Stimulated activated CD4-positive, alpha-beta T cell treated with anti-CD3 and anti-CD28 coated beads, Interleukin-4, amount 100 ng/mL, for 1 hour (primary cell): ENCODE measurements around the gene LPA.
"Not testable (repeated sequence)": the region's sequence is repeated elsewhere in the genome, so short reads cannot be mapped to it uniquely, and the experiment has no call there.

Experiments used
- DNase-seq: peaks from one replicate; pipeline ENCODE4 v3.0.0-alpha.2; 2020

Gene LPA

DNA sequence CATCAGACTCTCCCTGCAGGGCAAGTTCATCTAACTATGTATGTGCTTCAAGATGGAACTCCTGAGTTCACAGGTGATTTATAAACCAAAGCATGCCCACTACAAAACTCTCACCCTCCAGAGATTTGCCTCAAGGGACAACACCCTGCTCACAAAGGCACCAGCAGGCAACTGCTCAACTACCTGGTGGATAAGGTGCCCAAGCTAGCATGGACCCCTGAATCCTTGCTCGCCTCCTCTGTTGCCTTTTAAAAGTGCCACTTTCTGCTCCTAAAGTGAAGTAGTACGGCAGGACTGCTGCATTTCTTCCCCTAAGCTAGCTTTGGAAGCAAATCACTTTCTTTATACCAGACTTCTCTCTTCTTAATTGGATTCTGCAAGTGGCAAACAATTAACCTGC lies 1.2 kb downstream of the LPA start:
- no peak for DNase-seq

DNA sequence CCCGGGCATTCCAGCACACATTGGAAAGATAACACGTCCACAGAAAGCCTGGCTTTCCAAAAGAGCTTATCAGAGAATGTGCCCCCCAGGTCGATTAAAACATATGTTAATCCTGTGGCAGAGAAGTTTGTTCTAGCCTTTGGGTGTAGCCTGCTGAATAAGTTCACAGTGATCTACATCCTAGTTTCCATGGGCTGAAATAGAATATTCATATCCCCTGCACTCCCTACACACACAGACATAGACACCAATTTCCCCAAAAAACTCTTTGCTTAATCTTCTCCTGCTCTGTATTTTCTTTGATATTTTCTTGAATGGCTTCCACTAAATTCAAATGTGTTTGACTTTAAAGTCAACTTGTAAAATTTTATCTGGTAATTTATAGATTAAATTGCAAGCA lies 1.6 kb downstream of the LPA start:
- DNase-seq: no peak

DNA sequence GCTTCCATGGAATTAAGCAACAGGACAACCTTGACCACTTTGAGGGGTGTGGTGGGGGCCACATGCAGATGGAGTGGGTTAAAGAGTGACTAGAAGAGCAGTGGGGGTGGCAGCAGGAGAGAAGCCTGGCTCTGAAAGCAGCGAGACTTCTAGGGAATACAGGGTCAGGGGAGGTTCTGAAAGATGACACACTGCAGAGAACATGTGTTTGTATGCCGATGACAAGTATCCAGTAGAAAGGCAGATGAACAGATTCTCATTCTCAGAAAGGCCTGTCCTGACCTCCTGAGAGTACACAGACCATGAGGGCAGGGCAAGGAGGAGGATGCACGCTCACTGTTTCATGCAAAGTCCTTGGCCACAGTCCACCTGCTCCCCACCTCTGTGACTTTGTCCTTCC lies 2.9 kb downstream of the LPA start:
- DNase-seq: no peak

DNA sequence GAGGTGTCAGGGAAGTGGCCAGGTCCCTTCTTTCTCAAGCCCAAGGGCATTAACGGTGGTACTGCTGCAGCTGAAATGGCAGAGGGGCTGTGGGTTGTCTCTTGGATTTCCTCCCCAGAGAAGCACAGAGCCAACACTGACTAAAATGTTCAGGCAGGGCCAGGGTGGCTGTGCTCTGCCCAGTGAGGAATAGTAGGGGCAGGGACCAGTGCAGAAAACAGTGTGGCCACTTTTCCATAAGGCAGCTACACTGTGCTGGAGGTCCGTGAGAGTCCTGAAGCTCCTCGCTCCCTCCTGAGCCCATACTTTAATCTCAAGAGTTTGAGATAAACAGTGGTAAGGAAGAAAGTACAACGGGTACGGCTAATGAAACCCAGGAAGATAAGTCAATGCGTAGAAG lies 4.5 kb downstream of the LPA start:
- no peak for DNase-seq

DNA sequence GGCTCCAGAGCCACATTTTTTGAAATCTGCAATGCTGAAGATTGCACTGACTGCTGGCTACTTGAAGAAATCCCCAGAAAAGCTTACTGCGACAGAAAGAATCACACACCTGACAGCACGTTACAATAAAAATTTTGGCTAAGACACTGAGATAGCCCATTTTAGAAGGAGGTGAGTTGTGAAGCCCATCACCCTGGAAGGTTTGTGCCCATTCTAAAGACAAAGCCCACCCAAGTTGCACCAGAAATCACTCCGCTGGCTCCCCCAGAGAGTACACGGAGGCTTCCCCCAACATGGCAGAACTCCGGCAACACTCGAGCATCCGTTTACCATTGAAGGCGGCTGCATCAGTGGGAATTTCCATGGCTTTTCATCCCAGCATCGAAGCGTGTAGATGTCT lies 29.4 kb downstream of the LPA start:
- DNase-seq: no peak

DNA sequence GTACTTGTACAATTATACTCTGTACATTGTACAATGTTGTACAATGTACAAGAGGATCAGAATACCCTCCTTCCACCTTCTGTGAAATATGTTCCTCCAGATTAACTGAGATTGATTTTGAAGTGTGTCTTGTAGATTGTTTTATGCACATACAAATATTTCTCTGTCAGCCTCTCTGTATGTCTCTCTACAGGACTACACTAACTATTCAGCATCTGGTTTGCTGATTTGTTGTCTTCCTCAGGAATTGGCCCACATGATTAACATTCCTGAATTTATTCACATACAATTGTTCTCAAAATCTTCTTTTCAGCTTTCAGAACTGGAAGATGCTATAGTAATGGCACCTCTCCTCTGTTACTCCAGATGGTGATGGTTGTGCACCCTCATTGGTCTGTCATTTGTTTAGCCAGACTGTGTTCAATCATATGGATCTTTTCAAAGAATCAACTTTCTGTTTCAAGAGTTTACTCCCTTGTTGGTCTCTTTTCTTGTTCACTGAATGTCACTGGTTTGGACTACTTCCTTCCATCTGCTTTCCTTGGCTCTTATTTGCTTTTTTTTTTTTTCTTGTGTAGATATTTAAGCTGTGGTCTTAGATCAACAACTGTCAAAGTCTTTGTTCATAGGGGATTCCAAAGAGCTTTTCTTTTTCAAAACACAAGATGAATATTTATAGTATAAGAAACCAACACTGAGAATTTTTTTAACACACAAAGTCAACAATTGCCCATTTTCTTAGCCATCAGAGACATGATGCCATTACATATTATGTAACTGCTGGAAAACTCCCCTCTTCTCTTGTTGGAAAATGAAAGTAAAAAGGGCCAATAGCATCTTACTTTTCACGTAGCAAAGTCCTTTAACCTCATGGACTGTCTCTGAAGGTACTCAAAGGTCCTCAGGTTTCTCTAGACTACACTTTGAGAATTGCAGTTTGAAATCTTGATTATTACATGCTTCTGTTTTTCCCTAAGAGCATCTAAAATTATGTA lies 67.9 kb downstream of the LPA start:
- no peak for DNase-seq

DNA sequence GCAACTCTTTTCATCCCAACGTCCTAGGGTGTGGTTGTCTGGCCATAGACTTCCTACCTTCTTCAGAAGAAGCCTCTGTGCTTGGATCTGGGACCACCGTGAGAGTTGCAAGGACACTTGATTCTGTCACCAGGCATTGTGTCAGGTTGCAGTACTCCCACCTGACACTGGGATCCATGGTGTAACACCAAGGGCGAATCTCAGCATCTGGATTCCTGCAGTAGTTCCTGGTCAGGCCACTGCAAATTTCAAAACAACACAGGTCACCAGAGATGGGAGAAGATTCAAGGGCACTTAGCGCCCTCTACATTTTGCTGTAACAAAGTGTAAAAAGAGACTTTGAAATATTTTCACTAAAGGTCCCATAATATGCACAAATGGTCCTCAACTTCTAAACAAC lies 68.8 kb downstream of the LPA start:
- DNase-seq: not testable (repeated sequence)

DNA sequence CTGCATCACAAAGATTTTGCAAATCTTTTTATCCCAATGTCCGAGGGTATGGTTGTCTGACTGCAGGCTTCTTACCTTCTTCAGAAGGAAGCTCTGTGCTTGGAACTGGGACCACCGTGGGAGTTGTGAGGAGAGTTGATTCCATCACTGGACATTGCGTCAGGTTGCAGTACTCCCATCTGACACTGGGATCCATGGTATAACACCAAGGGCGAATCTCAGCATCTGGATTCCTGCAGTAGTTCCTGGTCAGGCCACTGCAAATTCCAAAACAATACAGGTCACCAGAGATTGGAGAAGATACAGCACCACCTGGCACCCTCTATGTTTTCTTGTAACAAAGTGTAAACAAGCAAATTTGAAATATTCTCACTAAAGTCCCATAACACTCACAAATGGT lies 77.7 kb downstream of the LPA start:
- DNase-seq: no peak

DNA sequence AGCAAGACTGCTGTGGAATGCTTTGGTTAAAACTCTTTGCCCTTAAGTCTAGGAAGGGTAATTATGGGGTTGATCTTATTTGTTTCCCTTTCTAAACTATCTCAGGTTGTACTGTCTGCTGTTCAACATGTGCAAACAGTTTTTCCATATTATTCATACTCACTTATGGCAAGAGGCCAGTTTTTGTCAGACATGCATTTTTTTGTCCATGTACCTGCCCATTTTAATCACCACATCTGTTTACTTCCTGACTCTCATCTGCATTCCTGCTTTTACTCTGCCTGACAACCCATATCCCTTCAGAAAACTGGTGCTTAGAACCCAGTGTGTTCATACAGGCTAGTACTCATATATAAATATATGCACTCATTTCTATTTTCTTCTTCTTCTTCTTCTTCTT lies 80.3 kb downstream of the LPA start:
- DNase-seq: no peak

DNA sequence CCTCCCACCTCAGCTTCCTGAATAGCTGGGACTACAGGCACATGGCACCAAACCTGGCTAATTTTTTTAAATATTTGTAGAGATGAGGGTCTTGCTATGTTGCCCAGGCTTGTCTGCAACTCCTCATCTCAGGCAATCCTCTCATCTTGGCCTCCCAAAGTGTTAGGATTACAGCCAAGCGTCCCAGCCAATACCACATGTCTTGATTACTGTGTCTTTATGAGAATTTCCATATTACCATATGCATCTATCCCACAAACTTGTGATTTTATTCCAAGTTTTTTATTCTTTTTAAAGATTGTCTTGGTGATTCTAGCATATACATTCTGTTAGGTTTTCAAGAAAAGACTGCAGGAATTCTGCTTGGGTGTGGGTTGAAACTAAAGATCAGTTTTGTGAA lies 82.7 kb downstream of the LPA start:
- DNase-seq: no peak

DNA sequence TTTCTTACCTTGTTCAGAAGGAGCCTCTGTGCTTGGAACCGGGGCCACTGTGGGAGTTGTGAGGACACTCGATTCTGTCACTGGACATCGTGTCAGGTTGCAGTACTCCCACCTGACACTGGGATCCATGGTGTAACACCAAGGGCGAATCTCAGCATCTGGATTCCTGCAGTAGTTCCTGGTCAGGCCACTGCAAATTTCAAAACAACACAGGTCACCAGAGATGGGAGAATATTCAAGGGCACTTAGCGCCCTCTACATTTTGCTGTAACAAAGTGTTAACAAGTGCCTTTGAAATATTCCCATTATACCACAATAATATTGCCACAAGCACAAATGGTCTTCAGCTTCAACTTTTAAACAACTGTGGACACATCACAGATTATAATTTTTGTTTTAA lies 85.6 kb downstream of the LPA start:
- not testable (repeated sequence) for DNase-seq

DNA sequence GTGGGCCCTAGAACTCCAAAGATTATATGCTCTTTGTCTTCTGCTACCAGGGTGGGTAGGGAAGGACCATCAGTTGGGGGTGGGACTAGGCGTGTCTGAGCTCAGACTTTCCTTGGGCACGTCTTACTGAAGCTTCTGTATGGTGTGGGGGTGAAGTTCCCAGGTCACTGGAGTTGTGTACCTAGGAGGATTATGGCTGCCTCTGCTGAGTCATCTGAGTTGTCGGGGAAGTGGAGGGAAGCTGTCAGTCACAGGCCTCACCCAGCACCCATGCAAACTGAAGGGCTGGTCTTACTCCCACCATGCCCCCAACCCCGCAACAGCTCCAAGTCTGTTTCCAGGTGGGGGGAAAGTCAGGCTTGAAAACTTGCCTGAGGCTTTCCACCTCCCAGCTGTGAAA lies 90.1 kb downstream of the LPA start:
- DNase-seq: no peak

DNA sequence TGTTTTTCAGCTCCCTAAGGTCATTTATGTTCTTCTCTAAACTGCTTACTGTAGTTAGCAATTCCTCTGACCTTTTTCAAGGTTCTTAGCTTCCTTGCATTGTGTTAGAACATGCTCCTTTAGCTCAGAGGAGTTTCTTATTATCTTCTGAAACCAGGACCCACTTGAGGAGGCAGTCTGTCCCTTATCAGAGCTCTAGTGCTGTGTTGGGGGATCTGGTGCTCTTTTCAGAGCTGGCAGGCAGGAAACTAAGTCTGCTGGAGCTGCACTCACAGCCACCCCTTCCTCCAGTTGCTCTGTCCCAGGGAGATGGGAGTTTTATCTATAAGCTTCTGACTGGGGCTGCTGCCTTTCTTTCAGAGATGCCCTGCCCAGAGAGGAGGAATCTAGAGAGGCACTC lies 92.9 kb downstream of the LPA start:
- not testable (repeated sequence) for DNase-seq

DNA sequence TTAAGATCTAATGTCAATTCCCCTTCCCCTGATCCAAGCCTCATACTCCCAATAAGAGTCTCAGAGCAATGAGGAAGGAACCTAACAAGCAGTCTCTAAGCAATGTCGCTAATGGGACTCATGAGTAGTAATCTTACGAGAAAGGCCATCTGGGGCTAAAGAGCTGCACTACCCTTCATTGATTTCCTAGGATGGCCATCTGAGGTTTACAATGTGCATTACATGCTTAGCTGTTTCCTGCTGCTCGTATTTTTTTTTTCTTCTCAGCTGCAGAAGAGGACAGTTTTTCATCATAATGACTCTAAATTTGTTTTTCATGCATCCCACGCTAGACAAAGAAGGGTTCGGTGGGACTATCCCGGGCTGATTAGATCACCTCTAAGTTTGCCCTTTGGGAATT lies 119.3 kb downstream of the LPA start:
- no peak for DNase-seq

DNA sequence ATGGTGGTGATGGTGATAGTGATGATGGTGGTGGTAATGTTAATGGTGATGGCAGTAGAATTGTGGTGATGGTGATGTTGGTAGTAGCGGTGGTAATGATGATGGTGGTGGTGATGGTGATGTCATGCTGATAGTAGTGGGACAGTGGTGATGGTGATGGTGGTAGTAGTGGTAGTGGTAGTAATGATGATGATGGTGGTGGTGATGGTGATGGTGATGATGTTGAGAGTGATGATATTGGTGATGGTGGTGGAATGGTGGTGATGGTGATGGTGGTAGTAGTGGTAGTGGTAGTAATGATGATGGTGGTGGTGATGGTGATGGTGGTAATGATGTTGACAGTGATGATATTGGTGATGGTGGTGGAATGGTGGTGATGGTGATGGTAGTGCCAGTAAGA lies 128.8 kb downstream of the LPA start:
- no peak for DNase-seq

DNA sequence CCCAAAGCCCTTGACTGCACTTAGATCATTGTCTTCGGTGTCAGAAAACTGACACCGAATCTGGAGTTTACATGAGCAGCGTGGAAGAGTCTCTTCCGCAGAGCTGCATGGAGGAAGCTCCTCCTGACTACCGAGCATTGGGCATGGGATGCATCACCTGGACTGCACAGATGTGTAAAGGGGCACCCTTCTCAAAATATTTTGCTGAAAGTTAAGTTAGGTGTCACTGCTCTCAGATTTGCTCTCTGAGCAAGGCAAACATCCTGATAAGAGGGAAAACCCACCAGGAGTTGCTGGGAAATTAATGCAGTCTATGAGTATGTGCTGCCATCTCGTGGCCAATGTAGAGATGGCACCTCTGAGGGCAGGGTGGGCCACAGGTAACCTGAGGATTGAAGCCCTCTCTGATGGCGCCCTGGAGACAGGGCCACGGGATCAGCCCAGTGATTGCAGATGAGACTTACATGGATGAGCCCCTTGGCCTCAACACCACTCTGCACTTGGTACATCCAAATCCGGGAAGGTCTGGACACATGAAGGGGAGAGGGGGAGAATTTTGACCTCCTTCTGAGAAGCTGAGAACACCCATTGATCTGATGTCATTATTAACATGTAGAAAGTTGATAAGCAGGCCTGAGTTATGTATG lies 129.9 kb downstream of the LPA start:
- DNase-seq: peak; percentile 60

DNA sequence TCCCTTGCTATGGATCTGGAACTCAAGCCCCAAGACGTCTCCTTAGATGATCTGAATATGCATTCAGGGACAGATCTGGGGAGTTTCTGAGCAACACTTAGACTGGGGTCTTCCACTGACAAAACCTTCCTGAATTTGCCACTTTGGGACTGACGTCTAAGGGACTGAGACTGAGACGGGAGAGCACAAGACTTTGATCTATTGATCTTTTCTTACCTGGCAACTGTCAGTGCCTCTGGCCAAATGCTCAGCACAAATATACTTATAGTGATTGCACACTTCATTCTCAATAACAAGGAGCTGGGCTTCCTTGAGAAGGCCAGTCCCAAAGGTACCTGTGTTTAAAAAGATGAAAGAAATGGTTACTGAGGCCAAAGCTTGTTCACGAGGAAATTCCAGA lies 131.8 kb downstream of the LPA start:
- no peak for DNase-seq

DNA sequence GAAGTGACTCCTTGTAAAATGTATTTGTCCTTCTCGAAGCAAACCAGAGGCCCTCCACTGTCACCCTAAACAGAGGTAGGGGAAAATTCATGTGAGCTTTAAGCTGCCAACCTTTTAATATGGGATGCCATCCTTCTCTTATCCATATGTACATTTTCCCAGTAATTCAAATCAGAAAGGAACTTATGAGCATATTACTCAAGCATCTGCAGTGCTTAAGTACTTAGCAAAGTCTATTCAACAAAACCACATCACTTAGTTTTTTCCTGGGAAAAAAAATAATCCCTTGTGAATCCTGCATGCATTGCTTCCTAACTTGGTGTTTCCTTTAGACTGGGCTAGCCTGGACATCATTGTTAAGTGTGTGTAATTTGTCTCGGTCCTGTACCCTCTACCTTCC lies 132.2 kb downstream of the LPA start:
- DNase-seq: no peak

DNA sequence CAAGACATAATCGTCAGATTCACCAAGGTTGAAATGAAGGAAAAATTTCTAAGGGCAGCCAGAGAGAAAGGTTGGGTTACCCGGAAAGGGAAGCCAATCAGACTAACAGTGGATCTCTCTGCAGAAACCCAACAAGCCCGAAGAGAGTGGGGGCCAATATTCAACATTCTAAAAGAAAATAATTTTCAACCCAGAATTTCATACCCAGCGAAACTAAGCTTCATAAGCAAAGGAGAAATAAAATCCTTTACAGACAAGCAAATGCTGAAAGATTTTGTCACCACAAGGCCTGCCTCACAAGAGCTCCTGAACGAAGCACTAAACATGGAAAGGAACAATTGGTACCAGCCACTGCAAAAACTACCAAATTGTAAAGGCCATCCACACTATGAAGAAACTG lies 134.6 kb downstream of the LPA start:
- not testable (repeated sequence) for DNase-seq

DNA sequence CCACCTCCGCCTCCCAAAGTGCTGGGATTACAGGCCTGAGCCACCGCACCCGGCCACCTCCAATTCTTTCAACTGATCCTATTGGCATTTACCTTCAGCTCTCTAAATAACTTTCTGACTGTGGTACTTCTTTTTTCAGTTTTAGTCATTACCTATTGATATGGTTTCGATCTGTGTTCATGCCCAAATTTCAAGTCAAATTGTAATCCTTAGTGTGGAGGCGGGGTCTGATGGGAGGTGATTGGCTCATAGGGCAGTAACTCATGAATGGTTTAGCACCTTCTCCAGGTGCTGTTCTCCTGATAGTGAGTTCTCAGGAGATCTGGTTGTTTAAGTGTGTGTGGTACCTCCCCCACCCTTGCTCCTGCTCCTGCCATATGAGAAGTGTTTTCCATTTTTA lies 140.9 kb downstream of the LPA start:
- DNase-seq: peak; percentile 10

DNA sequence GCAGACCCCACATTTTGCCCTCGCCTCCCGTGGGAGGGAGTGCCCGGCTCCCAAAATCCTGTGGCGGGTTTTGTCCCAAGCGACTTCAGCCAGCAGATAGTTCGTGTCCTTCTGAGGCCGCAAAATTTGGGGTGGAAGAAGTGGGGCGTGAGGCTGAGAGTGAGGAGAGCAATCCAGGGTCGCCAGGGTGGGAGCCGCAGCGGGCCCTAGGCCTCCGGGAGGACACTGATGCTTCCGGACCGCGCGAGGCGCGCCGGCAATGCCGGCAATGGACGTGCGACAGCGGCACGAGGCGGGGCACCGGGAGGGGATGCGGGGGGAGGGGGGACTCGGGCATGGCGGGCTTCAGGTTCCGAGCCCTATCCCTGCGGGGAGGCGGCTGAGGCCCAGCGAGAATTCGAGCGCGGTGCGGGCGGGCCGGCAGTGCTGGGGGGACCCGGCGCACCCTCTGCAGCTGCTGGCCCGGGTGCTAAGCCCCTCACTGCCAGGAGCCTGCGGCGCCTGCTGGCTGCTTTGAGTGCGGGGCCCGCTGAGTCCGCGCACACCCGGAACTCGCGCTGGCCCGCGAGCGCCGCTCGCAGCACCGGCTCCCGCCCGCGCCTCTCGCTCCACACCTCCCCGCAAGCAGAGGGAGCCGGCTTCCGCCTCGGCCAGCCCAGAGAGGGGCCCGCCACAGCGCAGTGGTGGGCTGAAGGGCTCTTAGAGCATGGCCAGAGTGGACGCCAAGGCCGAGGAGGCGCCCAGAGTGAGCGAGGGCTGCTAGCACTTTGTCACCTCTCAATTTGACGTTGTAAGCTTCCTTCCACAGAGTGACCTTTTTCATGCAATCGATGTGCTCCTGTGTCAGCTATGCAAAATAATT lies 143.8 kb downstream of the LPA start:
- peak; percentile 78 for DNase-seq

DNA sequence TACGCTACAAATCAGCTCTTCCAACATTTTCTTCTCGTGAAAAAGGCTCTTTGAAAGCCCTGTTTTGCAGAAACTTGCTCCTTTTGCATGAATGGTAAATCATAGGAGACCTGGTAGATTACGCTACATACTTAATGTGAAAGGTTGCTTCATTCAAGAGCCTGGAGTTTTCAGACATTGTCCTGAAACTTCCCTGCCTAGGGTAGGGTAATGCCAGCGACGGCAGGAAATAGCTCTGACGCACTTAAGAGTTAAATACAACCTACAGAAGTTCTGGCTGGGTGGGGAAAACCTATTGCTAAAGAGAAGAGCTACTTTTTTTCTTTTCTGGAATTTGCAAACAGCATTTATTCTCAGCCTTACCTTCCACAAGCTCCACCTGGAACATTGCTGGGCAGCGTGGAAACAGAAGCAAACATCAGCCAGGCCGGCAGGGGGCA lies 144.5 kb downstream of the LPA start:
- no peak for DNase-seq

DNA sequence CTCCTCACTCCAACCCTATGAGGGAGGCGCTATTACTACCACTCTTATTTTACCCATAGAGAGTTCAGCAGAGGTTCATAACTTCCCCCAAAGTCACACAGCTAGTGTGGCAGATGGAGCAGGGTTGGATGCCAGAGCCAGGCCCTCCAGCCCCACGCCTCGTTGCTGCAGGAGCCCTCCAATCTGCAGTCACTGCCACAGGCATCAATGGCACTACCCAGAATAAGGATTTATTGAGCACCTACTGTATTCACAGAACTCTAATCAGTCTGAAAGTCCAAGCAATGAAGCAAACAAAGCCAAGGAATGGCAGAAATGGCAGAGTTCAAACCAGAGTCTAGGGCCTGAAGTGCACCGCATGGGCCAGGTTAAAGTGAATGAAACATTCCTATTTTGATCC lies 144.9 kb downstream of the LPA start:
- no peak for DNase-seq
